HEK293 (cell line): Measurements from ENCODE around the gene NPC1.

Experiments
- BCL11B ChIP-seq: fragments of 450-650 bp; formaldehyde crosslinking; IDR thresholded peaks from 2 replicates; pipeline ENCODE4 v1.5.1; 2016; ENCODE audit warnings: low read depth, missing biosample characterization, missing genetic modification characterization
- IKZF3 ChIP-seq: fragments of 450-650 bp; IDR thresholded peaks from 2 replicates; pipeline ENCODE4 v1.5.0; 2018; ENCODE audit warnings: missing biosample characterization, mild to moderate bottlenecking, missing genetic modification characterization, moderate library complexity
- KLF9 ChIP-seq: fragments of 450-650 bp; formaldehyde crosslinking; IDR thresholded peaks from 2 replicates; pipeline ENCODE4 v1.5.1; 2016; ENCODE audit warnings: missing biosample characterization, missing genetic modification characterization, low read depth
- SCRT2 ChIP-seq: fragments of 450-650 bp; formaldehyde crosslinking; IDR thresholded peaks from 2 replicates; pipeline ENCODE4 v1.5.1; 2016; ENCODE audit warnings: missing biosample characterization, missing genetic modification characterization
- TSHZ1 ChIP-seq: fragments of 450-650 bp; formaldehyde crosslinking; IDR thresholded peaks from 2 replicates; pipeline ENCODE4 v1.5.1; 2016; ENCODE audit warnings: missing biosample characterization, missing genetic modification characterization, borderline replicate concordance
- ZBTB49 ChIP-seq: fragments of 450-650 bp; formaldehyde crosslinking; IDR thresholded peaks from 2 replicates; pipeline ENCODE4 v1.5.1; 2016; ENCODE audit warnings: missing biosample characterization, missing genetic modification characterization, low read depth
- ZBTB6 ChIP-seq: fragments of 450-650 bp; formaldehyde crosslinking; IDR thresholded peaks from 2 replicates; pipeline ENCODE4 v1.5.1; 2017; ENCODE audit warnings: missing biosample characterization, missing genetic modification characterization
- ZNF132 ChIP-seq: fragments of 450-650 bp; formaldehyde crosslinking; IDR thresholded peaks from 2 replicates; pipeline ENCODE4 v1.5.1; 2017; ENCODE audit warnings: missing biosample characterization, missing genetic modification characterization, borderline replicate concordance
- ZNF175 ChIP-seq: fragments of 450-650 bp; formaldehyde crosslinking; IDR thresholded peaks from 2 replicates; pipeline ENCODE4 v1.5.1; 2016; ENCODE audit warnings: missing biosample characterization, missing genetic modification characterization
- ZNF19 ChIP-seq: fragments of 450-650 bp; formaldehyde crosslinking; IDR thresholded peaks from 2 replicates; pipeline ENCODE4; 2016; ENCODE audit warnings: missing biosample characterization, missing genetic modification characterization, low read depth
- ZNF214 ChIP-seq: fragments of 450-650 bp; formaldehyde crosslinking; IDR thresholded peaks from 2 replicates; pipeline ENCODE4 v1.5.1; 2017; ENCODE audit warnings: missing biosample characterization, mild to moderate bottlenecking, missing genetic modification characterization, borderline replicate concordance
- ZNF239 ChIP-seq: fragments of 450-650 bp; formaldehyde crosslinking; IDR thresholded peaks from 2 replicates; pipeline ENCODE4 v1.5.1; 2016; ENCODE audit warnings: missing biosample characterization, missing genetic modification characterization
- ZNF423 ChIP-seq: fragments of 450-650 bp; formaldehyde crosslinking; IDR thresholded peaks from 2 replicates; pipeline ENCODE4 v1.5.1; 2016; ENCODE audit warnings: missing biosample characterization, missing genetic modification characterization
- ZNF544 ChIP-seq: fragments of 450-650 bp; formaldehyde crosslinking; IDR thresholded peaks from 2 replicates; pipeline ENCODE4 v1.5.0; 2017; ENCODE audit warnings: missing biosample characterization, missing genetic modification characterization
- ZNF558 ChIP-seq: fragments of 450-650 bp; formaldehyde crosslinking; IDR thresholded peaks from 2 replicates; pipeline ENCODE4 v1.5.1; 2016; ENCODE audit warnings: missing biosample characterization, missing genetic modification characterization
- ZNF626 ChIP-seq: fragments of 450-650 bp; sonication (Bioruptor Pico); formaldehyde crosslinking; IDR thresholded peaks from 2 replicates; pipeline ENCODE4 v1.5.1; 2018; ENCODE audit warnings: missing biosample characterization, missing genetic modification characterization, inconsistent platforms
- ZNF707 ChIP-seq: fragments of 450-650 bp; formaldehyde crosslinking; IDR thresholded peaks from 2 replicates; pipeline ENCODE4 v1.5.1; 2016; ENCODE audit warnings: missing biosample characterization, missing genetic modification characterization
- TF ChIP-seq, protein P1 (sequence below): fragments of 450-650 bp; formaldehyde crosslinking; IDR thresholded peaks from 2 replicates; pipeline ENCODE4 v1.5.1; 2017; ENCODE audit warnings: missing biosample characterization, missing genetic modification characterization
- TF ChIP-seq, protein P2 (sequence below): fragments of 450-650 bp; formaldehyde crosslinking; IDR thresholded peaks from 2 replicates; pipeline ENCODE4 v1.5.0; 2017; ENCODE audit warnings: missing biosample characterization, missing genetic modification characterization, borderline replicate concordance
- TF ChIP-seq, protein P3 (sequence below): fragments of 450-650 bp; formaldehyde crosslinking; IDR thresholded peaks from 2 replicates; pipeline ENCODE4 v1.5.1; 2016; ENCODE audit warnings: missing biosample characterization, missing genetic modification characterization
- TF ChIP-seq, protein P4 (sequence below): fragments of 450-650 bp; formaldehyde crosslinking; IDR thresholded peaks from 2 replicates; pipeline ENCODE4 v1.5.1; 2016; ENCODE audit warnings: missing biosample characterization, missing genetic modification characterization
- TF ChIP-seq, protein P5 (sequence below): fragments of 450-650 bp; IDR thresholded peaks from 2 replicates; pipeline ENCODE4 v1.5.1; 2018; ENCODE audit warnings: missing biosample characterization, mild to moderate bottlenecking, missing genetic modification characterization

The NPC1 gene

DNA sequence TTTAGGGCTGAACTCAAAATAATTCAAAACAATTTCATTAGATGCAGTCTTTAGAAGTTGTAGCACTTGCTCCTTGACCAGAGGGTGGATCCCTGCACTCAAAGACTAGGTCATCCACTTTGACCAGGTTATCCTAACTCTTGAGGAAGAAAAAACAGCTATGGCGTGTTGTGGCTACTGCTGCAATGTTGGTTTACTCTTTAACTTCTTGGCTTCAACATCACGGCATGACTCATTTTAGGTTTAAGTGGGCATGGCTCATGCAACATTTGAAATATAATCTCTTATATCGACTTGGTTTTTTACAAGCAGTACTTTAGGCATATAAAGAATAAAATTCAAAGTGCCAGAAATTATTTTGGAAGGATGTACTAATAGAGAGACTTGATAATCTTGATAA, 41.0 kb upstream of the NPC1 start (continued):
- TF ChIP-seq, protein P1, sequence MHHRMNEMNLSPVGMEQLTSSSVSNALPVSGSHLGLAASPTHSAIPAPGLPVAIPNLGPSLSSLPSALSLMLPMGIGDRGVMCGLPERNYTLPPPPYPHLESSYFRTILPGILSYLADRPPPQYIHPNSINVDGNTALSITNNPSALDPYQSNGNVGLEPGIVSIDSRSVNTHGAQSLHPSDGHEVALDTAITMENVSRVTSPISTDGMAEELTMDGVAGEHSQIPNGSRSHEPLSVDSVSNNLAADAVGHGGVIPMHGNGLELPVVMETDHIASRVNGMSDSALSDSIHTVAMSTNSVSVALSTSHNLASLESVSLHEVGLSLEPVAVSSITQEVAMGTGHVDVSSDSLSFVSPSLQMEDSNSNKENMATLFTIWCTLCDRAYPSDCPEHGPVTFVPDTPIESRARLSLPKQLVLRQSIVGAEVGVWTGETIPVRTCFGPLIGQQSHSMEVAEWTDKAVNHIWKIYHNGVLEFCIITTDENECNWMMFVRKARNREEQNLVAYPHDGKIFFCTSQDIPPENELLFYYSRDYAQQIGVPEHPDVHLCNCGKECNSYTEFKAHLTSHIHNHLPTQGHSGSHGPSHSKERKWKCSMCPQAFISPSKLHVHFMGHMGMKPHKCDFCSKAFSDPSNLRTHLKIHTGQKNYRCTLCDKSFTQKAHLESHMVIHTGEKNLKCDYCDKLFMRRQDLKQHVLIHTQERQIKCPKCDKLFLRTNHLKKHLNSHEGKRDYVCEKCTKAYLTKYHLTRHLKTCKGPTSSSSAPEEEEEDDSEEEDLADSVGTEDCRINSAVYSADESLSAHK (tag by site-specific recombination), result peak; percentile 74
- no peak for TF ChIP-seq ZNF544 (tag by site-specific recombination)
- no peak for TF ChIP-seq SCRT2 (tag by site-specific recombination)
- no peak for TF ChIP-seq ZNF214 (tag by site-specific recombination)
- no peak for TF ChIP-seq ZNF175 (tag by site-specific recombination)
- TF ChIP-seq ZNF239 (tag by site-specific recombination), result no peak
- TF ChIP-seq ZBTB6 (tag by site-specific recombination), result no peak
- peak; percentile 83 for TF ChIP-seq IKZF3 (tag by site-specific recombination)
- TF ChIP-seq ZNF423 (tag by site-specific recombination), result no peak
- no peak for TF ChIP-seq ZNF19 (tag by site-specific recombination)
- TF ChIP-seq BCL11B (tag by site-specific recombination), result 0 out of 2 replicates have a peak, but pooled peaks have one; percentile 66
- TF ChIP-seq ZNF707 (tag by site-specific recombination), result no peak
- peak; percentile 92 for TF ChIP-seq TSHZ1 (tag by site-specific recombination)
- TF ChIP-seq, protein P2, sequence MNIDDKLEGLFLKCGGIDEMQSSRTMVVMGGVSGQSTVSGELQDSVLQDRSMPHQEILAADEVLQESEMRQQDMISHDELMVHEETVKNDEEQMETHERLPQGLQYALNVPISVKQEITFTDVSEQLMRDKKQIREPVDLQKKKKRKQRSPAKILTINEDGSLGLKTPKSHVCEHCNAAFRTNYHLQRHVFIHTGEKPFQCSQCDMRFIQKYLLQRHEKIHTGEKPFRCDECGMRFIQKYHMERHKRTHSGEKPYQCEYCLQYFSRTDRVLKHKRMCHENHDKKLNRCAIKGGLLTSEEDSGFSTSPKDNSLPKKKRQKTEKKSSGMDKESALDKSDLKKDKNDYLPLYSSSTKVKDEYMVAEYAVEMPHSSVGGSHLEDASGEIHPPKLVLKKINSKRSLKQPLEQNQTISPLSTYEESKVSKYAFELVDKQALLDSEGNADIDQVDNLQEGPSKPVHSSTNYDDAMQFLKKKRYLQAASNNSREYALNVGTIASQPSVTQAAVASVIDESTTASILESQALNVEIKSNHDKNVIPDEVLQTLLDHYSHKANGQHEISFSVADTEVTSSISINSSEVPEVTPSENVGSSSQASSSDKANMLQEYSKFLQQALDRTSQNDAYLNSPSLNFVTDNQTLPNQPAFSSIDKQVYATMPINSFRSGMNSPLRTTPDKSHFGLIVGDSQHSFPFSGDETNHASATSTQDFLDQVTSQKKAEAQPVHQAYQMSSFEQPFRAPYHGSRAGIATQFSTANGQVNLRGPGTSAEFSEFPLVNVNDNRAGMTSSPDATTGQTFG (tag by site-specific recombination), result no peak
- no peak for TF ChIP-seq ZBTB49 (tag by site-specific recombination)
- no peak for TF ChIP-seq KLF9
- no peak for TF ChIP-seq ZNF626 (tag by site-specific recombination)
- no peak for TF ChIP-seq ZNF132 (tag by site-specific recombination)
- TF ChIP-seq, protein P3, sequence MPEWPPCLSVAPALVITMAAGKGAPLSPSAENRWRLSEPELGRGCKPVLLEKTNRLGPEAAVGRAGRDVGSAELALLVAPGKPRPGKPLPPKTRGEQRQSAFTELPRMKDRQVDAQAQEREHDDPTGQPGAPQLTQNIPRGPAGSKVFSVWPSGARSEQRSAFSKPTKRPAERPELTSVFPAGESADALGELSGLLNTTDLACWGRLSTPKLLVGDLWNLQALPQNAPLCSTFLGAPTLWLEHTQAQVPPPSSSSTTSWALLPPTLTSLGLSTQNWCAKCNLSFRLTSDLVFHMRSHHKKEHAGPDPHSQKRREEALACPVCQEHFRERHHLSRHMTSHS (tag by site-specific recombination), result no peak
- peak; percentile 53; the same call in 1 of the 2 replicates for TF ChIP-seq ZNF558 (tag by site-specific recombination)
- TF ChIP-seq, protein P4, sequence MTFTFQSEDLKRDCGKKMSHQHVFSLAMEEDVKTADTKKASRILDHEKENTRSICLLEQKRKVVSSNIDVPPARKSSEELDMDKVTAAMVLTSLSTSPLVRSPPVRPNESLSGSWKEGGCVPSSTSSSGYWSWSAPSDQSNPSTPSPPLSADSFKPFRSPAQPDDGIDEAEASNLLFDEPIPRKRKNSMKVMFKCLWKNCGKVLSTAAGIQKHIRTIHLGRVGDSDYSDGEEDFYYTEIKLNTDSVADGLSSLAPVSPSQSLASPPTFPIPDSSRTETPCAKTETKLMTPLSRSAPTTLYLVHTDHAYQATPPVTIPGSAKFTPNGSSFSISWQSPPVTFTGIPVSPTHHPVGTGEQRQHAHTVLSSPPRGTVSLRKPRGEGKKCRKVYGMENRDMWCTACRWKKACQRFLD (tag by site-specific recombination), result no peak
- TF ChIP-seq, protein P5, sequence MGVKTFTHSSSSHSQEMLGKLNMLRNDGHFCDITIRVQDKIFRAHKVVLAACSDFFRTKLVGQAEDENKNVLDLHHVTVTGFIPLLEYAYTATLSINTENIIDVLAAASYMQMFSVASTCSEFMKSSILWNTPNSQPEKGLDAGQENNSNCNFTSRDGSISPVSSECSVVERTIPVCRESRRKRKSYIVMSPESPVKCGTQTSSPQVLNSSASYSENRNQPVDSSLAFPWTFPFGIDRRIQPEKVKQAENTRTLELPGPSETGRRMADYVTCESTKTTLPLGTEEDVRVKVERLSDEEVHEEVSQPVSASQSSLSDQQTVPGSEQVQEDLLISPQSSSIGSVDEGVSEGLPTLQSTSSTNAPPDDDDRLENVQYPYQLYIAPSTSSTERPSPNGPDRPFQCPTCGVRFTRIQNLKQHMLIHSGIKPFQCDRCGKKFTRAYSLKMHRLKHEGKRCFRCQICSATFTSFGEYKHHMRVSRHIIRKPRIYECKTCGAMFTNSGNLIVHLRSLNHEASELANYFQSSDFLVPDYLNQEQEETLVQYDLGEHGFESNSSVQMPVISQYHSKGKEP (tag by site-specific recombination), result peak; percentile 83
